ENCODE measurements around the gene SGMS2. TPM values are rescaled to one million over a fixed set of nuclear protein-coding genes. Genes with fewer than 3 reads are reported as not detected.

Gene SGMS2
- total and polyA plus RNA-seq, 2 donors from 2014 or later: 5.3 to 67.7 TPM

GRCh38 chr4:107799669-107800450 lies 24.9 kb upstream of the SGMS2 start:
- no peaks in the 10 kb centered on the region for H3K9me3 ChIP-seq (ENCODE audit: control insufficient read depth in 2 of 3, insufficient read depth in 1 of 3, low read length in 3 of 3)
- H3K27me3 ChIP-seq (ENCODE audit: control insufficient read depth, insufficient read depth, low read length): no peaks in the 10 kb centered on the region
- no peak overlapping the region for H3K27ac ChIP-seq (ENCODE audit: low read depth in 2 of 2, low read length in 2 of 2)
- no peak overlapping the region for H3K9ac ChIP-seq (ENCODE audit: low read length in 3 of 3)
- intact Hi-C loops (cut with DNase I): no loop called here
- peak overlapping the region in 2 of 3 donors; percentile 51 to 60 for H3K4me3 ChIP-seq (ENCODE audit: low read length in 3 of 3)
- H3K4me1 ChIP-seq (ENCODE audit: control insufficient read depth in 2 of 3, insufficient read depth in 2 of 3, low read depth in 1 of 3, low read length in 3 of 3): no peaks in the 10 kb centered on the region
- no peak for TF ChIP-seq CTCF (IDR thresholded peaks at IDR 0.05; ENCODE audit: borderline replicate concordance, extremely low read depth, insufficient read depth)
- no peak for DNase-seq
- no peaks in the 10 kb centered on the region for H3K36me3 ChIP-seq (ENCODE audit: control insufficient read depth in 2 of 3, insufficient read depth in 3 of 3, low read length in 3 of 3)
- FAIRE-seq: no peak

DNA sequence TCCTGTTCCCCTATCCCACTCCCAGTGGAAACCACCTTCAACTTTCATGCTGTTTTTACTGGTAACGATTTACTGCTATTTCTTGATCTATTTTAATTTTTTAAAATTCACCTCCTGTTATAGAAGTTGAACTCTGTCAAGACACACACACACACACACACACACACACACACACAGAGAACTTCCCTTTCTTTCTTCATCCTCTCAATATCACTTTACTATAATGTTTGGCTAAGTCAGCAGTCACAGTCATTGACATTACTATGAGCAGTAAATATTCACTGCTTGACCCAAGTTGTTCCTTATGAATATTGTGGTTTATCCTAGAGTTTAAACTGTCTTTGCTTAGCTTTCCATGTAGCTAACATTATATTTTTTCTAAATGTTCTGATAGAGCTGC lies 24.0 kb upstream of the SGMS2 start:
- Histone ChIP-seq H3K27me3 (ENCODE audit: control insufficient read depth, insufficient read depth, low read length) (no peaks in the 10 kb centered on the region), H3K4me1 (ENCODE audit: control insufficient read depth in 2 of 3, insufficient read depth in 2 of 3, low read depth in 1 of 3, low read length in 3 of 3) (no peaks in the 10 kb centered on the region), H3K4me3 (ENCODE audit: low read length in 3 of 3) (no peak overlapping the region), H3K9me3 (ENCODE audit: control insufficient read depth in 2 of 3, insufficient read depth in 1 of 3, low read length in 3 of 3) (no peaks in the 10 kb centered on the region), H3K27ac (ENCODE audit: low read depth in 2 of 2, low read length in 2 of 2) (no peak overlapping the region), H3K36me3 (ENCODE audit: control insufficient read depth in 2 of 3, insufficient read depth in 3 of 3, low read length in 3 of 3) (no peaks in the 10 kb centered on the region), H3K9ac (ENCODE audit: low read length in 3 of 3) (no peak overlapping the region)
- intact Hi-C loops (cut with DNase I): no loop called here
- TF ChIP-seq CTCF (IDR thresholded peaks at IDR 0.05; ENCODE audit: borderline replicate concordance, extremely low read depth, insufficient read depth): no peak
- FAIRE-seq: no peak
- no peak for DNase-seq

- no peak overlapping the region for H3K27ac ChIP-seq (ENCODE audit: low read depth in 2 of 2, low read length in 2 of 2)
- no peak for DNase-seq
- FAIRE-seq: no peak
Observed at GRCh38 chr4:107801766-107802211, 22.9 kb upstream of the SGMS2 start.

More at GRCh38 chr4:107801766-107802211, 22.9 kb upstream of the SGMS2 start:
- no peaks in the 10 kb centered on the region for H3K36me3 ChIP-seq (ENCODE audit: control insufficient read depth in 2 of 3, insufficient read depth in 3 of 3, low read length in 3 of 3)
- no peak overlapping the region for H3K4me3 ChIP-seq (ENCODE audit: low read length in 3 of 3)
- intact Hi-C loops (cut with DNase I): no loop called here
- no peak overlapping the region for H3K9ac ChIP-seq (ENCODE audit: low read length in 3 of 3)
- H3K4me1 ChIP-seq (ENCODE audit: control insufficient read depth in 2 of 3, insufficient read depth in 2 of 3, low read depth in 1 of 3, low read length in 3 of 3): no peaks in the 10 kb centered on the region
- no peaks in the 10 kb centered on the region for H3K9me3 ChIP-seq (ENCODE audit: control insufficient read depth in 2 of 3, insufficient read depth in 1 of 3, low read length in 3 of 3)
- no peaks in the 10 kb centered on the region for H3K27me3 ChIP-seq (ENCODE audit: control insufficient read depth, insufficient read depth, low read length)
- TF ChIP-seq CTCF (IDR thresholded peaks at IDR 0.05; ENCODE audit: borderline replicate concordance, extremely low read depth, insufficient read depth): no peak
